NCI-H1694 treated with DMSO at 0.1 percent for 48 hours (cell line): ENCODE data around the gene MRPS31.
"Not testable (repeated sequence)": the region's sequence is repeated elsewhere in the genome, so short reads cannot be mapped to it uniquely, and the experiment has no call there.

ENCODE experiments used
- DNase-seq: peaks from one replicate; lab custom pipeline; 2025; lab: John Stamatoyannopoulos, UW

The MRPS31 gene

GRCh38 chr13:40789275-40790153, 18.5 kb upstream of the MRPS31 start, which contains the start of gene SLC25A15:
Gene SLC25A15 (plus strand): TSS chr13:40789611. CDS start chr13:40793227, 3,616 bp downstream.
- peak; percentile 24 for DNase-seq

DNA sequence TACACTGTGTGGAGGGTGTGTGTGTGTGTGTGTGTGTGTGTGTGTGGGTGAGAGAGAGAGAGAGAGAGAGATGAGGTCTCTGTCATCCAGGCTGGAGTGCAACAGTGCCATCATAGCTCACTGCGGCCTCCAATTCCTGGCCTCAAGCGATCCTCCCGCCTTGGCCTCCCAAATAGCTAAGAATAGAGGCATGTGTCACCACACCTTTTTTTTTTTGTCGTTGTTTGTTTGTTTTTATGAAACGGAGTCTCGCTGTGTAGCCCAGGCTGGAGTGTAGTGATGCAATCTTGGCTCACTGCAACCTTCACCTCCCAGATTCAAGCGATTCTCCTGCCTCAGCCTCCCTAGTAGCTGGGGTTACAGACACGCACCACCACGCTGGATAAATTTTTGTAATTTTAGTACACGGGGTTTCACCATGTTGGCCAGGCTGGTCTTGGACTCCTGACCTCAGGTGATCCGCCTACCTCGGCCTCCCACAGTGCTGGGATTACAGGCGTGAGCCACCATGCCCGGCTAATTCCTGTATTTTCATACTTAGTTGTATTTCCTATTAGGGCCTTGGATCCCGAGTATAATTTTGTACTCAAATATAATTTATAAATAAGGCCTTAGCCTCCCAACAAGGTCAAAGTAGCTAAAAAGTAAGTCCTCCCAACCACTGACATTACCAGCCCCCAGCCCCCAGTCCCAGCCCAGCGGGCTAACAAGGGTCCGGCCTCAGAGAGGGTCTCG, 17.7 kb upstream of the MRPS31 start:
- DNase-seq = not testable (repeated sequence)

- DNase-seq = no peak
Measured at GRCh38 chr13:40787062-40787461, 16.1 kb upstream of the MRPS31 start.

DNA sequence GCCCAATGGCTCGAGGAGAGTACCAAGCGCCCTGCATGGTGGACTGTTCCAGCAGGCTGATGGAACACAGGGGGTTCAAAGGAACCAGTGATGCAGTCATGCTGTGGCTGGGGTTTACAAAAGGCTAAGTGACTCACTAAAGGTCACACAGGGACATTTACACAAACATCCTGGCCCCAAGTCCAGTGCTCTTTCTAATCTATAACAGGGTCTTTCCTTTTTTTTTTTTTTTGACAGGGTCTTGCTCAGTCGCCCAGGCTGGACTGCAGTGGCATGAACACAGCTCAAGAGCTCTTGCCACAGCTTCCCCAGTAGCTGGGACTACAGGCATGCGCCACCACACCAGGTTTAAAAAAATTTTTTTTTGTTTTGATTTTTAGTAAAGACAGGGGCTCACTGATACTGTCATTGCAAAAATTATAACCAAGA, 15.6 kb upstream of the MRPS31 start:
- no peak for DNase-seq

DNA sequence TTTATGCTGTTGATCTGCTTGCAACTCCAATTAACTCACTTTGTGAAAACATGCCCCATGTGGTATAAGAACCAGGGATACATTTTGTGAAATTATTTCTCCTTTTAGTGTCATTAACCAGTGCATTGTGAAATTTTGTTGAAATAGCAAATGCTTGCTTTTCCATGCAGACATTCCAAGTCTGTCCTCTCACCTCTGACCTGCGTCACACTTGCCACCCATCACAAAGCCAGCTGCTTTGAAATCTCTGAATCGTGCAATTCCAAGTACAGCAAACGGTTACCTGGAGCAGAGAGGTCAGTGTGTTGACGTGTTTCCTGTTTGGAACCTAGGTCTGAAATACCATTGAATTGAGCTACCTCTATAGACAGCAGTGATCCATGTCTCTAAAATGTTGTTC, 13.6 kb upstream of the MRPS31 start:
- DNase-seq = no peak

DNA sequence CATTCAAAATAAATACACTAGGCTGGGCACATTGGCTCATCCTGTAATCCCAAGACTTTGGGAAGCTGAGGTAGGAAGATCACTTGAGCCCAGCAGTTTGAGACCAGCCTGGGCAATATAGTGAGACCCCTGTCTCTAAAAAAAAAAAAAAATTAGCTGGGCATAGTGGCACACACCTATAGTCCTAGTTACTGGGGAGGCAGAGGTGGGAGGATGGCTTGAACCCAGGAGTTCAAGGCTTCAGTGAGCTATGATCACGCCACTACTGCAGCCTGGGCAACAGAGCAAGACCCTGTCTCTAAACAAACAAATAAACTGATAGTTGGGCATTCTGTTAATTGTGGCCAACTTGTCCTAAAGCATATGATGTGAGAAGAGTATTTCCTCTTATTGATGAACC, 12.0 kb upstream of the MRPS31 start:
- DNase-seq = not testable (repeated sequence)

- DNase-seq = no peak
Measured at GRCh38 chr13:40781717-40782116, 10.7 kb upstream of the MRPS31 start.

DNA sequence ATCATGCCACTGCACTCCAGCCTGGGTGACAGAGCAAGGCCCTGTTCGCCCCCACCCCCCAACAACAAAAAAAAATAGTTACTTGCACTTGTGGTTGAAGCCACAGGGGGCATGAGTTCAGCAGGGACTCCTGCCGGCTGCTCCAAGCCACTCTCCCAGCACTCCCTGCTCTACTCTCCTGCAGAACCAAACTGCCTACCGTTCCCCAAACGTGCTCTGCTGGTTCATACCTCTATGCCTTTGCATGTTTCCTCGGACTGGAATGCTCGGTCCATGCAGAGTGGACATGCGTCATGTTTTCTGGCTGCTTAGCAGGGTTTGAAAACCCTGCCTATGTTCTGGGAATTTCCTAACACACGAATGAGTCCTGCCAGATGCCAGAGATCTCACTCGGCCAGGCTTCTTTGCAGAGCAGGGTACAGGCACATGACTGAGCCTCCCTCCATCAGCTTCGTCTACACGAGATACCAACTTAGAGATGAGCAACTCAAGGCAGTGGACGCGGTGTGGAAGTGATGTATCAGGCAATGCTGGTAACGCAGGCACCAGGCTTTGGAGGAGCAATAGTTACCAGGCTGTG, 9.9 kb upstream of the MRPS31 start:
- DNase-seq = no peak

- DNase-seq = no peak
Measured at GRCh38 chr13:40779796-40780285, 8.9 kb upstream of the MRPS31 start.

GRCh38 chr13:40779049-40779448, 8.1 kb upstream of the MRPS31 start:
- DNase-seq = no peak

- DNase-seq = no peak
Measured at GRCh38 chr13:40777809-40778175, 6.8 kb upstream of the MRPS31 start.

DNA sequence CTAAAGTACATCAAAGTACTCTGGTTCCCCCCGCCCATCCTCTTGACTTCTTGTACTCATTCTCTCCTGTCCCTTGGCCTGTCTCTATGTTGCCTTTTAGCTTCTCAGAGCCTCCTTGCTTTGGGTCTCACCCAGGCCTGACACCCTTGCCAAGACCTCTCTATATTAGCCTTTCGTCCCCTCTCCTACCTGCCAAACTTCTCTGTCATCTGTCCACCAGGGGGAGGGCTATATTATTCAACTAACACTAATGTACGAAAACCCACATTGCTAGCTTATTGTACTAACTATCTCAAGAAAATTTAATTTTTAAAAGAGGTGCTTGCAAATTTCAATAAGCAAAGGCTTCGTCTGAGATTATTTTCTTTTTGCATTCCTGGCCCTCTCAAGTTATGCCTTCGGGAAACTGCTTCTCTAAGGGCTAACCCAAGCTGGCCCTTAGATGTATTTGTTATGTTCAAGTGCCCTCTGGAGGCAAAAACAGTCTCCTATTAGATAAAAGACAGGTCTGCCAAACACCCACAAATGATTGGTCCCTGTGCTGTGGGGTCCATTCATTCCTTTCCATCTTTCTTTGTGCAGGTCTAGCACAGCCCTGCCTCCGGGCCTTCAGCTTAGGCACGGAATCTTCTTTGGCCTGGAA, 6.3 kb upstream of the MRPS31 start:
- DNase-seq = peak; percentile 87

DNA sequence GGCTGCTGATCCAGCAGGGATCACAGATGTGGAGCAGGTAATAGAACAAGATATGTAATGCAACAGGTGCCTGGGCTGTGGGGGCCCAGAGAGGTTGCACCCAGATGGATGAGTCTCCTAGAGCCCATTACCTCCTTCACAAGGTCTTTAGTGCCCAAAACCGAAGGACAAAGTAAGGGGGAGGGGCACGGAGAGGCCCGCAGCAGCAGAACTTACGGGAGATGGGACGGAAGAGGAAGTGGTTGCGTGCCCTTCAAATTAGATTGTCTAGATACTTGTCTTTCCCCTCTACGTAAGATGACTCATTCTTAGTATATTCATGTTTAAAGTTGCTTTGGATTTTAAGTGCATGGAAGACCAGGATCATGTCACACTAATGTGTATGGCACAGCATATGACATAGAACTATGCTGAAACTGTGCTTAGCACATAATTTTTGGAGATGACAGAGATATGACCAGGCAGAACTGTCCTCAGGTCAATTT, 5.7 kb upstream of the MRPS31 start:
- DNase-seq = peak; percentile 6

GRCh38 chr13:40776232-40776631, 5.2 kb upstream of the MRPS31 start:
- DNase-seq = no peak

- no peak for DNase-seq
Measured at GRCh38 chr13:40774672-40775071, 3.7 kb upstream of the MRPS31 start.

DNA sequence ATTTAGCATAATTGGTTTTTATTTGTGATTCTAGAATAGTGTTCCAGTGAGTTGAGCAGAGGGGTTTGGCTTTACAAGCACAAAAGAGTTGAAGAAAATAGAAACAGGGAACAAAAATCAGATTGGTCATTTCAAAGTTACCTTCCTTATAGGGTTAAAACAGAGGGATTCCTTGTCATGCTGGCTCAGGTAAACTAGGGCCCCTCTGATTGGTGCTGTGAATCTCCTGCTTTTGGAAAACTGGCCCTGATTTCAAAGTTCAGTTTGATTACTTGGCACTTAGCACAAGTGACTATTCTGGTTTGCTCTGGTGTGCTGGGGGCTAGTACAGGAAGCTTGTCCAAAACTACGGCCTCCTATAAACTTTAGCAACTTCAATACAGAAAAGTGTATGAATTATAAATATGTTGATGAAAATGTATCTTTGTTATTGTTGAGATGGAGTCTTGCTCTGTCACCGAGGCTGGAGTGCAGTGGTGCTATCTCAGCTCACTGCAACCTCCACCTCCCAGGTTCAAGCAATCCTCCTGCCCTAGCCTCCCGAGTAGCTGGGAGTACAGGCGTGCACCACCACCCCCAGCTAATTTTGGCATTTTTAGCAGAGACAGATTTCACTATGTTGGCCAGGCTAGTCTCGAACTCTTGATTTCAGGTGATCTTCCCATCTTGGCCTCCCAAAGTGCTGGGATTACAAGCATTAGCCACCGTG, 1.9 kb upstream of the MRPS31 start:
- no peak for DNase-seq

GRCh38 chr13:40770609-40770933, 419 bp downstream of the MRPS31 start:
- DNase-seq = no peak

DNA sequence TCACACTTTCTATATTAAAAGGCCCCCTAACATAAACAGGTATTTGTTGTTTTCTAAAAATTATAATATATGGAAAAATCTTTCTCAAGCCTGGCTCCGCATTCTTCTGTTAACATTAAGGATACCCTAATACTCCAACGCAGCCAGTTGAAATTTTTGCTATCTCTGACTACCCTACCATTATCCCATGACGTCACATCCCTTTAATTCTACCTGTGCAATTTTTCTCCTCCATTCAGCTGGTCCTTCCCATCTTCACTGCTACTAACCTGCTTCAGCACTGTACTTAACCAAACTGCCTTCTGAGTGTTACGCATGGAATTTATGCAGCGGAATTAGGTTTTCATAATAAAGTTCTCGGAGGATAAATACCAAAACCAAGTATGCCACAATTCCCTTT, 1.0 kb downstream of the MRPS31 start:
- DNase-seq = no peak

DNA sequence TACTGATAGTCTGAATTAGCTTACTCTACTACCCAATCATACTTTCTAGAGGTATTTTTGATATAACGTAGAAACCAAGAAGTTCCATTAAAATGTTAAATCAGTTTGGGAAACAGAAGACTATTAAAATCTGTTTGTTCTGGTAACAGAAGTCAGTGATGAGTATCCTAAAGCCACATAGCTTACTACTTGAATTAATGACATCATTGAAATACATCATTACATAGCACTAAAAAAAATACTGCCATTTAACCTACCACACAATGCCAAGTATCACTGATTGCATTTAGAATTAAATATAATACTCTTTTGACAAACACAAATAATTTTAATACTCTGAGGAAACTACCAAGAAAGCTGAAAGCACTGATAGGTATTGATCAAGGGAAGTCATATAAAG, 5.4 kb downstream of the MRPS31 start:
- DNase-seq = no peak

DNA sequence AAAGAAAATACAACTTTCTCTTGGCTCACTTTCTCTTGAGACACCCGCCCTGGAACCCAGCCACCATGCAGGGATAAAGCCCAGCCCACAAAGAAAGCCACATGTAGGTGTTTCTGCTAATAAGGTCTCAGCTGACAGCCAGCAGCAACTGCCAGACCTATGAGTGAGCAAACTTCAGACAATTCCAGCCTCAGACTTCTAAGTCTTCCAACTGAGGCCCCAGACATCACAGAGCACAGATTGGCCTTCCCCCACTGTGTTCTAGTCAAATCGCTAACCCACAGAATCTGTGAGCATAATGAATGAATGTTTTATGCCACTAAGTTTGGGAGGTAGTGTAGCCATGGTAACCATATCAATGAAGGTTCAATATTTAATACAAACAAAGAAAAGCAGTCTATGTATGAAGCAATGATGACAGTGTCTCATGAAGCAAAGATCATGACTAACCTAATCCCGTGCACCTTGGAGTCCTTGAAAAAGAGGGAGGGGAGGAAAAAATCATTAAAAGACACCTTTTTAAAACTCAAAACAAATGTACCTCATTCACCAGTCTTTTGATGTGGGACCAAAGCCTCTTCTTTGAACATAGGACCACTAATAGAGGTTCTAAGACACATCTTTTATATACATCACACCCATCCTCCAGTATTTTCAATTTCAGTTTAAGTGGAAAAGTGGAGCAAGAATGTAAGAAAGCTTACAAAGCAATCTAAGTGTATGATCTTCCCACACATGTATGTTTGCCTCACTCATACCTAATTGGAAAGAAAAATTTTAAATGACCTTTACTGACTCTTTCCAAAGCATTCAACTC, 6.2 kb downstream of the MRPS31 start:
- no peak for DNase-seq

- DNase-seq = no peak
Measured at GRCh38 chr13:40762849-40763248, 8.1 kb downstream of the MRPS31 start.
